NCI-H446 treated with DMSO at 0.1 percent for 48 hours (cell line): ENCODE measurements around the gene SHC1.

ENCODE experiments used
- DNase-seq: peaks from one replicate; lab custom pipeline; 2025; lab: John Stamatoyannopoulos, UW

Gene SHC1

GRCh38 chr1:154956544-154956941, 14.0 kb downstream of the SHC1 start:
- DNase-seq, result no peak

- DNase-seq, result peak; percentile 74
These were observed 14.6 kb downstream of the SHC1 start, which contains the start of gene PBXIP1 for GRCh38 chr1:154955718-154956543. Gene PBXIP1, minus strand, starts transcription at chr1:154956099. Its CDS starts 2,378 bp downstream, at chr1:154953721.

- DNase-seq, result no peak
These were observed 15.4 kb downstream of the SHC1 start for GRCh38 chr1:154955039-154955717.

- no peak for DNase-seq
These were observed 16.0 kb downstream of the SHC1 start for GRCh38 chr1:154954541-154954940.

- DNase-seq, result no peak
These were observed 16.9 kb downstream of the SHC1 start for GRCh38 chr1:154953611-154954038.

- no peak for DNase-seq
These were observed 17.9 kb downstream of the SHC1 start for GRCh38 chr1:154952664-154953063.

GRCh38 chr1:154951901-154952657, 18.5 kb downstream of the SHC1 start:
- DNase-seq, result no peak

- no peak for DNase-seq
These were observed 22.5 kb downstream of the SHC1 start for GRCh38 chr1:154948079-154948478.

- no peak for DNase-seq
These were observed 24.3 kb downstream of the SHC1 start for GRCh38 chr1:154945962-154946850.

- no peak for DNase-seq
These were observed 25.2 kb downstream of the SHC1 start for GRCh38 chr1:154945160-154945961.

- no peak for DNase-seq
These were observed 26.0 kb downstream of the SHC1 start for GRCh38 chr1:154944401-154945159.

GRCh38 chr1:154943649-154944400, 26.7 kb downstream of the SHC1 start:
- no peak for DNase-seq

- no peak for DNase-seq
These were observed 29.1 kb downstream of the SHC1 start for GRCh38 chr1:154941333-154942013.

GRCh38 chr1:154940651-154941194, 29.8 kb downstream of the SHC1 start:
- DNase-seq, result no peak

GRCh38 chr1:154940213-154940560, 30.4 kb downstream of the SHC1 start:
- no peak for DNase-seq

- DNase-seq, result no peak
These were observed 31.7 kb downstream of the SHC1 start for GRCh38 chr1:154938604-154939399.

- DNase-seq, result no peak
These were observed 32.6 kb downstream of the SHC1 start for GRCh38 chr1:154937988-154938386.
